CD4-positive, alpha-beta memory T cell (primary cell): ENCODE measurements around the gene CISTR. TPM values are rescaled to one million over a fixed set of nuclear protein-coding genes. Genes with fewer than 3 reads are reported as not detected.

ENCODE experiments used
- CTCF ChIA-PET: fragments of 350-600 bp; sonication (Branson Sonifier 250); formaldehyde crosslinking; loops from one replicate; lab custom pipeline; 2021; ENCODE audit warnings: inconsistent platforms; ENCODE audit not compliant: partially characterized antibody; lab: Charles Lee
- POLR2A ChIA-PET: fragments of 350-600 bp; sonication (Branson Sonifier 250); formaldehyde crosslinking; loops from one replicate; lab custom pipeline; 2021; ENCODE audit not compliant: partially characterized antibody; lab: Charles Lee
- DNase-seq, 5 donors: peaks; one replicate each; pipeline versions ENCODE4 v3.0.0 to v3.0.0-alpha.2; 2020 to 2022; ENCODE audit warnings: mixed read lengths in 1 of 5
- H3K27ac ChIP-seq: one replicate; pipeline ENCODE4 v1.7.0; 2013; ENCODE audit warnings: low read depth, low read length
- H3K27me3 ChIP-seq: 2 replicates; pipeline ENCODE4 v1.7.0; 2013; ENCODE audit warnings: mild to moderate bottlenecking, low read length, moderate library complexity; ENCODE audit not compliant: insufficient read depth
- H3K36me3 ChIP-seq: 2 replicates; pipeline ENCODE4 v1.7.0; 2013; ENCODE audit warnings: mild to moderate bottlenecking, low read length, moderate library complexity; ENCODE audit not compliant: insufficient read depth
- H3K4me1 ChIP-seq: 2 replicates; pipeline ENCODE4 v1.7.0; 2013; ENCODE audit warnings: mild to moderate bottlenecking, low read length, moderate library complexity; ENCODE audit not compliant: insufficient read depth
- H3K4me3 ChIP-seq, 2 donors: one replicate each; pipeline ENCODE4 v1.7.0; 2013; ENCODE audit warnings: low read length in 2 of 2, mild to moderate bottlenecking in 1 of 2
- H3K9me3 ChIP-seq, 2 donors: one replicate each; pipeline ENCODE4 v1.7.0; 2013; ENCODE audit warnings: low read length in 2 of 2, control low read depth in 1 of 2; ENCODE audit not compliant: control insufficient read depth in 1 of 2
- H3K27ac Mint-ChIP-seq, 7 donors: one replicate each; pipeline ENCODE4 v1.8.0; 2020 to 2021; ENCODE audit warnings: mixed read lengths in 7 of 7, mild to moderate bottlenecking in 6 of 7, inconsistent platforms in 3 of 7, moderate library complexity in 3 of 7
- H3K27me3 Mint-ChIP-seq, 2 donors: one replicate each; pipeline ENCODE4 v1.8.0; 2020 to 2021; ENCODE audit warnings: mixed read lengths in 2 of 2
- H3K36me3 Mint-ChIP-seq, 2 donors: one replicate each; pipeline ENCODE4 v1.8.0; 2020 to 2021; ENCODE audit warnings: mixed read lengths in 2 of 2, inconsistent platforms in 1 of 2, mild to moderate bottlenecking in 1 of 2
- H3K4me1 Mint-ChIP-seq, 4 donors: one replicate each; pipeline ENCODE4 v1.8.0; 2020 to 2021; ENCODE audit warnings: mixed read lengths in 4 of 4, mild to moderate bottlenecking in 1 of 4
- H3K4me3 Mint-ChIP-seq, 8 donors: one replicate each; pipeline ENCODE4 v1.8.0; 2020 to 2021; ENCODE audit warnings: mixed read lengths in 8 of 8, mild to moderate bottlenecking in 7 of 8, moderate library complexity in 6 of 8, inconsistent platforms in 3 of 8
- H3K9me3 Mint-ChIP-seq, 8 donors: one replicate each; pipeline ENCODE4 v1.8.0; 2020 to 2021; ENCODE audit warnings: mixed read lengths in 8 of 8, mild to moderate bottlenecking in 5 of 8, inconsistent platforms in 3 of 8, moderate library complexity in 1 of 8
- intact Hi-C: fragments of 100-400 bp; cut with micrococcal nuclease; formaldehyde crosslinking; loops from one replicate; pipeline ENCODE4 v1.15.1; 2023
- polyA plus RNA-seq, 2 donors: library from polyadenylated mRNA; unstranded; fragments of 300-500 nt; fragmentation: Illumina TruSeq; gene quantifications; one replicate each; pipeline ENCODE4 v1.2.3, GENCODE V29; 2021
- total RNA-seq, 2 experiments: library from RNA; stranded (reverse); gene quantifications; one replicate each; pipeline ENCODE4 v1.2.3, GENCODE V29; 2021

Gene CISTR
- total and polyA plus RNA-seq, 4 experiments from 2014 or later: not detected

DNA sequence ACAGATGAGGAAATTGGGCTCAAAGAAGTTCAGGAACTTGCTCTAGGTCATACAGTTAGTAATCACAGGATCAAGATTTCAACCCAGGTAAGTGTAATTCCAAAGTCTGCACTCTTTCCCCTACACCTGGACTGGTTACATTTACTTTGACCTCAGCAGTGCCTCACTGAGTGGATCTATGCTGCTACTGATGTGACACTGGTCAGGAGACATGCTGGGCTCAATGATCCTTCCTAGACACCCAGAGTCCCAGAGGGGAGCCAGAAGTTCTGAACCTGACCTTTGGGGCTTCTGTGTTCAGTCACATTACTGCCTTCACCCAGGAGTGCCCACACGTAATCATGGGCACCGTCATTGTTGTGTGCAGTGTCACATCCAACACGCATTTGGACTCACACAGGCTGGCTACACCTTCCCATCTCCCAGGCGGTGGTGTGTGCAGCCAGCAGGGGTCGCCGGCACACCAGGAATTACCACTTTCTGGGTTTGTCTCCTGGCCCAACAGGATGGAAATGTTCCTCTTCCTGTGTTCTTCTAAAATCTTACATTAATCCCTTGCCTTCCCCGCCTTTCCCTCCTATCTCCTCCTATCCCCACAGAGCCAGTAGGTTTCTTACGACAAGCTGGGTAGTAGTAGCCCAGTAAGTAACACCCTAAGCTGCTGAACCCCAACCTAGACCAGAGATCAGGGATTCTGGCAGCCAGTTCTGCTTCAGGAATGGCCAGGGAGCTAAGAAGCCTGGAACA, 50.1 kb downstream of the CISTR start:
- Histone ChIP-seq H3K4me3 (no peak overlapping the region), H3K36me3 (no peaks in the 10 kb centered on the region), H3K9me3 (no peaks in the 10 kb centered on the region), H3K27ac (no peak overlapping the region), H3K27me3 (peaks cover 30% of the 10 kb centered on the region), H3K4me1 (peaks cover 4% of the 10 kb centered on the region)
- intact Hi-C loops: loop anchor here (1.0 to 2.0 kb wide), 3 partner anchors 25 to 516 kb away; partner anchors contain the start of gene CALCOCO1
- CTCF ChIA-PET: interaction anchor here (0.6 to 10.0 kb wide), 22 partner anchors 8 to 78 kb away, joined by 3 to 267 read pairs (median 6); partner anchors contain the start of genes CALCOCO1 and CISTR
- H3K27me3 Mint-ChIP-seq: peaks cover 54 to 75% of the 10 kb centered on the region in 2 donors
- no peaks in the 10 kb centered on the region for H3K9me3 Mint-ChIP-seq
- H3K4me1 Mint-ChIP-seq: peaks cover 4 to 12% (median 9%) of the 10 kb centered on the region in 4 donors
- peak overlapping the region in 1 of 7 donors; percentile 10 for H3K27ac Mint-ChIP-seq
- DNase-seq: peak; percentile 65 to 72 (median 69)
- POLR2A ChIA-PET: interaction anchor here (1.1 to 1.3 kb wide), 2 partner anchors 42 to 44 kb away, joined by 5 read pairs; no protein-coding TSS in a partner anchor
- H3K36me3 Mint-ChIP-seq: no peaks in the 10 kb centered on the region
- H3K4me3 Mint-ChIP-seq: no peak overlapping the region

DNA sequence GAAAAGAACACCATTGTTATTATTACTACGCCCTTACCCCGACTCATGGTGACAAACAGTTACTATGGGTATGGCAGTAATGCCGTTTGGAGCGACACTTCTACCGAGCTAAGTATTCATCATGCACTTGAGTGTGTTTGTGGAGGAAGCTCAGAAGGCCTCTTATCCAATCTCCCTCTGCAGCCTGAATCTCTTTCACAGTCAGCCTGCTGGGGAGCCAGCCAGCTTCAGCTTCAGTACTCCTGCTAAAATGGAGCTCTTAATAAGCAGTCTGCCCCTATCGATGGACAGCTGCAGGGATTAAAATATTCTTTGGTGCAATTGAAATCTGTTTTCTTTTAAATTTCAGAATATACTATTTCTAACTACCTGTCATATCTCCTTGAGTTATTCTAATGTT, 51.2 kb downstream of the CISTR start:
- no peaks in the 10 kb centered on the region for H3K36me3 Mint-ChIP-seq
- ChIA-PET POLR2A (no interaction called here), CTCF (interaction anchor here (0.7 to 13.4 kb wide), 10 partner anchors 11 to 65 kb away, joined by 3 to 215 read pairs (median 6); partner anchors contain the start of genes ATP5MC2 and CISTR)
- H3K27me3 Mint-ChIP-seq: peaks cover 56 to 76% of the 10 kb centered on the region in 2 donors
- H3K9me3 Mint-ChIP-seq: no peaks in the 10 kb centered on the region
- no peaks in the 10 kb centered on the region for H3K36me3 ChIP-seq
- H3K27ac ChIP-seq: no peak overlapping the region
- no peak for DNase-seq
- intact Hi-C loops: loop anchor here (2.0 kb wide), 1 partner anchor 26 kb away; the partner anchor contains the start of gene CALCOCO1
- H3K27ac Mint-ChIP-seq: no peak overlapping the region
- peaks cover 14 to 24% (median 20%) of the 10 kb centered on the region in 4 donors for H3K4me1 Mint-ChIP-seq
- peaks cover 15% of the 10 kb centered on the region for H3K4me1 ChIP-seq
- H3K27me3 ChIP-seq: peaks cover 40% of the 10 kb centered on the region
- no peak overlapping the region for H3K4me3 ChIP-seq
- H3K9me3 ChIP-seq: no peaks in the 10 kb centered on the region
- no peak overlapping the region for H3K4me3 Mint-ChIP-seq

DNA sequence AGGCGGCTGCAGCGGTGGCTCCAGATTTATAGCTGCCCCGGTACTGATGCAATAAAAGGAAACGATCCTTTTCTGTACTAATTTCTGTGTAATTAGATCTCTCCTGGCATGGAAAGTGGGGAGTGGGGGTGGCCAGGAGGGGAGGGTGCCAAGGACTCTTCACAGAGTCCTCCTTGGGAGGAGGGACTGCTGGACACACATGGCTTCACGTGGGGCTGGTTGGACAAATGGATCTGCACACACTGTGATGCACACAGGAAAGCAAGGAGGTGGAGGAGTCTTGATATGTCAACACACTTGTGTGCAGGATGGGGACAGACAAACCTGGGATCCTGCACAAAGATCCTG, 52.1 kb downstream of the CISTR start:
- Mint-ChIP-seq H3K4me3 (no peak overlapping the region), H3K9me3 (no peaks in the 10 kb centered on the region), H3K4me1 (peaks cover 19 to 33% (median 26%) of the 10 kb centered on the region in 4 donors), H3K27ac (no peak overlapping the region), H3K36me3 (no peaks in the 10 kb centered on the region), H3K27me3 (peaks cover 63 to 81% of the 10 kb centered on the region in 2 donors)
- ChIA-PET POLR2A (no interaction called here), CTCF (interaction anchor here (0.7 to 13.4 kb wide), 9 partner anchors 10 to 58 kb away, joined by 3 to 215 read pairs (median 9); partner anchors contain the start of genes ATP5MC2 and CISTR)
- H3K27me3 ChIP-seq: peaks cover 46% of the 10 kb centered on the region
- no peak overlapping the region for H3K4me3 ChIP-seq
- intact Hi-C loops: loop anchor here (2.0 kb wide), 1 partner anchor 27 kb away; the partner anchor contains the start of gene CALCOCO1
- no peaks in the 10 kb centered on the region for H3K9me3 ChIP-seq
- H3K27ac ChIP-seq: no peak overlapping the region
- no peaks in the 10 kb centered on the region for H3K36me3 ChIP-seq
- H3K4me1 ChIP-seq: peaks cover 23% of the 10 kb centered on the region
- no peak for DNase-seq

DNA sequence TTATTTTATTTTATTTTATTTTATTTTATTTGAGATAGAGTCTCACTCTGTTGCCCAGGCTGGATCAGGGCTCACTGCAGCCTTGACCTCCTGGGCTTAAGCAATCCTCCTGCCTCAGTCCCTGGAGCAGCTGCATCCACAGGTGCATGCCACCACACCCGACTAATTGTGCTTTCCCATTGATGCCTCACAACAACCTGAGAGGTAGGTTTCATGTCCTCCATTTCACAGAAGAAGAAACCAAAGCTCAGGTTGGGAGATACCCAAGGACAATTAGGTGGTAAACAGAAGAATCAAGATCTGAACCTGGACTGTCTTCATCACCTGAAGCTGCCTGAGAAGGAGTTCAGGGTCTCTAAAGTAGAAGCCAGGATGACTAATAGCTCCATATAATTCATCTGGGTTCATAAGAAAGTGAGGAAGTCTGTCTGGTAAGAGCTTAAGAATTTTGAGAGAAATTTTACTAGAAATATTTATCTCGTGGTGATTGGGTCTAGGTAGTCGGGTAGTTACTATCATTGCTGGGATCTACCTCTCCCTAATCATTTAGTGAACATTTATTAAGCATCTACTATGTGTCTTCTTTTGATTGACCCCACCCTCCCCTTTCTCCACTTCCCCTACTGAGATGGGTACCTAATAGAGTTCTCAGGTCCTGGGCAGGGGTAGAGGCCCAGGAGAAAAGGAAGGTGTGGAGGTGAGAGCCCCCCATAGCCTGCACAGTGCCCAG, 52.7 kb downstream of the CISTR start:
- H3K36me3 Mint-ChIP-seq: no peaks in the 10 kb centered on the region
- ChIA-PET POLR2A (no interaction called here), CTCF (interaction anchor here (1.1 to 13.4 kb wide), 6 partner anchors 10 to 58 kb away, joined by 3 to 215 read pairs (median 12); no protein-coding TSS in a partner anchor)
- peaks cover 66 to 83% of the 10 kb centered on the region in 2 donors for H3K27me3 Mint-ChIP-seq
- Histone ChIP-seq H3K27me3 (peaks cover 51% of the 10 kb centered on the region), H3K36me3 (no peaks in the 10 kb centered on the region), H3K4me1 (peaks cover 23% of the 10 kb centered on the region), H3K9me3 (no peaks in the 10 kb centered on the region), H3K4me3 (no peak overlapping the region), H3K27ac (no peak overlapping the region)
- no peak for DNase-seq
- intact Hi-C loops: no loop called here
- no peaks in the 10 kb centered on the region for H3K9me3 Mint-ChIP-seq
- H3K4me1 Mint-ChIP-seq: peaks cover 21 to 38% (median 31%) of the 10 kb centered on the region in 4 donors
- H3K4me3 Mint-ChIP-seq: no peak overlapping the region
- H3K27ac Mint-ChIP-seq: no peak overlapping the region

DNA sequence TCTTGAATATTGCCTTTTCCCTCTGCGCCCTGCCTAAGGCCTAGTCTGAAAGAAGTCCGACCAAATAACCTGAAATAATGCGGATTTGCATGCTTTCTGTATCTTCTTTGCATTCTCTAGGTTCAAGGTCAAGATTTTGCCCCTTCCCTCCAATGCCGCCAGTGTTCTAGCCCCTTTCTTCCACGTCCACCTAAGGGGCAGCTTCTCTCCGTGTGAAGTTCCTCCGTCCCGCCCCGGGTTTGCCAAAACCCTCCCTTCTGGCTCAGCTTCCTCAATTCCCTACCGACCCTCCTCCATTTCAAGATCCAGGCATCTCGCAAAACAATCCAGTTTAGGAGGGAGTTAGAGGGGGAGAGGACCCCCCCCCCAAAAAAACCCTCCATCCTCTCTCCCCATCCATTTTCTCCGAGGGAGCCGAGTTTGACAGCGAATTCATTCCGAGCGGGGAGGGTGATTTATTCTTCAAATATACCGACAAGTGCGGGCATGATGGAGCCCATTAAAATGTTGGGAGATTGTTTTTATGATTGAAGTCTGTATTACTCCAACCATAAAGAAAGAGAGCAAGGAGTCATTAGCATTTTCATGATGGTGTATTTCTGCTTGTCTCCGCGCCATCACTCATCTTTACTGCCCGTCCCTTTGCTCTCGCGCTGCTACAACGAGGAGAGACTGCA, 55.0 kb downstream of the CISTR start:
- H3K27ac ChIP-seq: no peak overlapping the region
- no peak overlapping the region for H3K4me3 ChIP-seq
- no peak for DNase-seq
- no peaks in the 10 kb centered on the region for H3K36me3 ChIP-seq
- ChIA-PET POLR2A (no interaction called here), CTCF (interaction anchor here (13.4 kb wide), 1 partner anchor 48 kb away, joined by 215 read pairs; no protein-coding TSS in a partner anchor)
- intact Hi-C loops: loop anchor here (2.0 kb wide), 1 partner anchor 20 kb away; the partner anchor contains the start of gene ATP5MC2
- Mint-ChIP-seq H3K27me3 (peaks cover 60 to 76% of the 10 kb centered on the region in 2 donors), H3K4me1 (peaks cover 21 to 39% (median 30%) of the 10 kb centered on the region in 4 donors), H3K36me3 (peaks cover 0 to 4% of the 10 kb centered on the region in 2 donors), H3K4me3 (peak overlapping the region in 7 of 8 donors; percentile 19 to 85 (median 59)), H3K9me3 (peaks cover 0 to 1% (median 0%) of the 10 kb centered on the region in 8 donors), H3K27ac (peak overlapping the region in 2 of 7 donors; percentile 31 to 38)
- peaks cover 23% of the 10 kb centered on the region for H3K4me1 ChIP-seq
- no peaks in the 10 kb centered on the region for H3K9me3 ChIP-seq
- H3K27me3 ChIP-seq: peaks cover 45% of the 10 kb centered on the region
